T-helper 1 cell treated with Interleukin-12 subunit alpha and Interleukin-12 subunit beta and Interleukin-4 antibody, amounts not matched to agents 30 μg/mL and 1 μg/mL, for 36 hours (primary cell): ENCODE data around the gene ST3GAL3.

Source experiments
- H3K27ac Mint-ChIP-seq: one replicate; pipeline ENCODE4 v1.8.0; 2021; ENCODE audit warnings: mild to moderate bottlenecking, mixed read lengths
- H3K27me3 Mint-ChIP-seq: one replicate; pipeline ENCODE4 v1.8.0; 2021; ENCODE audit warnings: low read depth, mixed read lengths
- H3K36me3 Mint-ChIP-seq: one replicate; pipeline ENCODE4 v1.8.0; 2021; ENCODE audit warnings: low read depth, mixed read lengths
- H3K4me1 Mint-ChIP-seq: one replicate; pipeline ENCODE4 v1.8.0; 2021; ENCODE audit warnings: low read depth, mixed read lengths
- H3K4me3 Mint-ChIP-seq: one replicate; pipeline ENCODE4 v1.8.0; 2021; ENCODE audit warnings: mild to moderate bottlenecking, moderate library complexity, mixed read lengths
- H3K9me3 Mint-ChIP-seq: one replicate; pipeline ENCODE4 v1.8.0; 2021; ENCODE audit warnings: mixed read lengths

Gene ST3GAL3

DNA sequence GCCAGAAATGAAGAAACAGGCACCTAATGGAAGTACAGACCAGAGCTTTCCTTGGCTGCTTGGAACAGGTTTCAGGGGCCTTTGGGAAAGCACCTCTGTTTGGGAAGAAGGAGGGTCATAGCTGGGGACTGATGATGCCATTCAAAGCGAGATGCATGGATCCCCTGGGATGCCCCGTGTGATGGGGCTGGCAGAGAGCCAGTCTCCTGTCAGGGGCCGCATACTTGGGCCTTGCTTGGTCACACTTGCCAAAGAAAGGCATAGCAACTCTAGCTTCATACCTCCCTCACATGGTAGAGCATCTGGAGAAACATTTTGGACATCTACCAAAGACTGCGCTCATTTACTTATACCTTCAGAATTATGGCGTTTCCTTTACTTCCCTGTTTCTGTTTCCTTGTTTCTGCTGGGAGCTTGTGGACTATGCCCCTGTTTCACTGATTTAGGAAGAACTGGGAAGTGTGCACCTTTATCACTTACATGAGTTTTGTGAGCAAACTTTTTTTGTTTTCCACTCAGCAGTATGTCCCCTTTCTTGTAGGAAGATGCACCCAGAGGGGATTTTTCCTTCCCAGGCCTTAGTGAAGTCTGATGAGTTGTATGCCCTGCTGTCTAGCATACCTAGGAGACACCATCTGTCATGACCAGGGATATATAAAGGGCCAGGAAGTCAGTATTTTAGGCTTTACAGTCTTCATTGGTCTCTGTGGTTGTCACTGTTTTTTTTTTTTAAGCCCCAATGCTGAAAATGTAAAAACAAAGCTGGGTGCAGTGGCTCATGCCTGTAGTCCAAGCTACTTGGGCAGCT is 19.8 kb upstream of the ST3GAL3 start:
- Mint-ChIP-seq H3K4me3 (no peak overlapping the region), H3K36me3 (peaks cover 64% of the 10 kb centered on the region), H3K27ac (no peak overlapping the region), H3K27me3 (no peaks in the 10 kb centered on the region), H3K9me3 (no peaks in the 10 kb centered on the region), H3K4me1 (no peaks in the 10 kb centered on the region)

DNA sequence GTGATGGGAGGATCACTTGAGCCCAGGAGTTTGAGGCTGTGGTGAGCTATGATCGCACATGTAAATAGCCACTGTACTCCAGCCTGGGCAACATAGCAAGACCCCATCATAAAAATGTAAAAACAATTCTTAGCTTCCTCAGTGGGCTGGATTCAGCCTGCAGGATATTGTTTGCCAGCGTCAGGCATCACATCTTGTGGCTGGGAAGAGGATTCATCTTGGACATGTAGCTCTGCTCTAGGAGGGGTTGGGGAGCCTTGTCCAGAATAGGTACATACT is 19.3 kb upstream of the ST3GAL3 start:
- Mint-ChIP-seq H3K27me3 (no peaks in the 10 kb centered on the region), H3K4me1 (no peaks in the 10 kb centered on the region), H3K4me3 (no peak overlapping the region), H3K27ac (no peak overlapping the region), H3K36me3 (peaks cover 67% of the 10 kb centered on the region), H3K9me3 (no peaks in the 10 kb centered on the region)

DNA sequence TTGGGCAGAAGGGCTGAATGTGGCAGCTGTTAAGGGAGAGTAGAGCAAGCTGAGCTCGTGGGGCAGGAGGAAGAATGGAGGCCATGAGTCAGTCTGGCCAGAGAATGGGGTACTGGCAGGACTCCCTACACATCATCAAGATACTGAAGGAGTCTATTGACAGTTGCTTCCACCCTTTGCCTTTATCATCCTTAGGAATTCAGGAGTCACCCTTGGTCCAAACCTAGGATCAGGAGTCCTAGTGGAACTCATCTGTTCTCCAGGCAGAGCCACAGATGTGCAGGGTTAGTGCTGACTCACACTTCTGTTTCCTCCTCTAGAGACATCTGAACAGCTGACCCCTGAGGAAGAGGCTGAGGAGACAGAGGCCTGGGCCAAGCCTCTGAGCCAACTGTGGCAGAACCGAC is 18.7 kb upstream of the ST3GAL3 start:
- H3K9me3 Mint-ChIP-seq = no peaks in the 10 kb centered on the region
- H3K27ac Mint-ChIP-seq = peak overlapping the region; percentile 31
- H3K4me3 Mint-ChIP-seq = no peak overlapping the region
- H3K36me3 Mint-ChIP-seq = peaks cover 67% of the 10 kb centered on the region
- no peaks in the 10 kb centered on the region for H3K4me1 Mint-ChIP-seq
- no peaks in the 10 kb centered on the region for H3K27me3 Mint-ChIP-seq

DNA sequence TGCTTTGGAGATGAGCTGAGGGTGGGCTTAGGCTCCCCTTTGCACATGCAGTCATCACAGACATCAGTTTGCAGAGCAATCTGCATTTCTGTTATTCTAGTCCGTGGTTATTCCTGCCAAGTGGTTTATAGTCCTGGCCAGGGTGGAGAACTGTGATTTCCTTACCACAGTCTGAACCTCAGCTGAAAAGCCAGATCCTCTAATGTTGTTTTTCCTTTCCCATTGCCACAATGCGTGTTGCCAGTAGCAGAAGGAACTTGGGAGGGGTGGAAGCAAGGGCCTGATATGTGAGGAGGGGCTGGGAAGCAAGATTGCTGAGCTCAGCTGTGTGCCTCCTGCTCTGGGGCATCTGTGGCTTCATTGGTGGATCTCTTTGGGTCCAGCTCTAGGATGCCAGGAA is 18.0 kb upstream of the ST3GAL3 start:
- no peaks in the 10 kb centered on the region for H3K4me1 Mint-ChIP-seq
- H3K36me3 Mint-ChIP-seq = peaks cover 61% of the 10 kb centered on the region
- no peak overlapping the region for H3K4me3 Mint-ChIP-seq
- no peaks in the 10 kb centered on the region for H3K9me3 Mint-ChIP-seq
- H3K27me3 Mint-ChIP-seq = no peaks in the 10 kb centered on the region
- no peak overlapping the region for H3K27ac Mint-ChIP-seq

DNA sequence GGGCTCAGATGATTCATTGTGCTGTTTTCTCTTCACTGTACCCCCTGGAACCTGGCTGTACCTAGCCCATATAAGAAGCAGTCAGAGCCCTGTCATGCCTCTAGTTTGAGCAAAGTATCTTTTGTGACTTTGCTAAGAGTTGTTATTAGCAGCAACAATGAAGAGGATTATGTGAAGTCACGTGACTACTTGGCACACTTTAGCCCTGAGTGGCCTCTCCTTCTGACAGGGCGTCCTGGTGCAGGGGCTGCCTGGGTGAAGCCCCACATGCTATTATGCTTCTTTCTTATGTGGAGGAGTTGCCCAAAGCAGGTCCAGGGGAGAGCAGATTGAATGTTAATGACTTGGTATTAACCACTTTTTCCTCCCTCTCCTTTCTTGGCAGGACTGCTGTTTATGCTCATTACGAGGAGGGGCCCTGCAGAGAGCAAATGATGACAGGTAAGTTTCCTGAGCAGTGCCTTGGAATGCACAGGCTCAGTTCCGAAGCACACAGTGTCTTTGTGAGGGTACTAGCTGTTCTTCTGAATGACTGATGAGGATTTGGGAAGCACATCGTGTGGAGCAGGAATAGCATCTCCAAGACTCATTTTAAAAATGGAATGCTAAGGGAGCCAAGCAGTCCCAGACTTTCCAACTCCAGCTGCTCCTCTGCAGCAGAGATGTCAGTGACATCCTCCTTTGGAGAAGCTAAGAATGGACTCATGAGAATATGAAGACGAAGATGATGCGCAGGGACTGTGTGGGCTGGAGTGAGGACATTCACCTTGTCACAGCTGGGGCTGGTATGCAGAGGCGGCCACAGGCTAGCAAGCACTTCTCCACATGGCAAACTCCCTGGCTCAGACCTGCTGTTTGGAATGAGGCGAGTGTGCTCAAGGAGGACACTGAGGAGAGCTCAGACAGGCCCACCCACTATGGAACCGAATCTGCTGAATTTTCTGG is 15.2 kb upstream of the ST3GAL3 start:
- peaks cover 45% of the 10 kb centered on the region for H3K36me3 Mint-ChIP-seq
- H3K27me3 Mint-ChIP-seq = no peaks in the 10 kb centered on the region
- no peak overlapping the region for H3K27ac Mint-ChIP-seq
- no peak overlapping the region for H3K4me3 Mint-ChIP-seq
- H3K9me3 Mint-ChIP-seq = no peaks in the 10 kb centered on the region
- no peaks in the 10 kb centered on the region for H3K4me1 Mint-ChIP-seq

DNA sequence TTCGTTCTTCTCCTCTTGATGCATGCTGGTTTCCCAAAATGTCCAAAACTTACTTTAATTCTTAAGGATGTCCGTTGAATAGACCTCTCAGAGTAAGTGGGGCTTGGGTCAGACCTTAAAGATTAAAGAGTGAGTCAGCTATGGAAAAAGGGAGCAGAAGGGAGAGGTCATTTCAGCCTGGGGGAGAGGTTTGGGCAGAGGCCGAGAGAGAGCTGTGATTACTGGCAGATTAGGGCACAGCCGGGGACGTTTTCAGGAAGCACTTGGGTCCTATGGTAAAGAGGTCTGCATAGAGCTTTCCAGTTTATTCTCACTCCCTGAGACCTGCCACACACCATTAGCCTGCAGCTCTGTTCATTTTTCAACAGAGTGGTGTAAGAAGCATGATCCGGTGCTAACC is 14.0 kb upstream of the ST3GAL3 start:
- no peak overlapping the region for H3K27ac Mint-ChIP-seq
- peaks cover 38% of the 10 kb centered on the region for H3K36me3 Mint-ChIP-seq
- no peak overlapping the region for H3K4me3 Mint-ChIP-seq

DNA sequence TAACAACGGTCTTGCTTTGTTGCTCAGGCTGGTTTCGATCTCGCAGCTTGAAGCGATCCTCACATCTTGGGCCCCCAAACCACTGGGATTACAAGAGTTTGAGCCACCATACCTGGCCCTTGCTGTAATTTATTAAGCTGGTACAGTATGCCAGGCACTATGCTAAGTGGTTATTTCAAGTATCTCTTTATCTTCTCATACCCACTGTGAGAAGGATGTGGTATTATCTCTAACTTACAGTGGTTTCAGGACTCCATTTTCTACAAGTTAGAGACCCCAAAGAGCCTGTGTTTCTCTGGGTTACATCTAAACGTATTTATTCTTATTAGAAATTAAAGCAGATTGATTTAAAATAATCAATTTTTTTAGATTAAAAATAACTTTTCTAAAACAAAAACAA is 8.1 kb upstream of the ST3GAL3 start:
- Mint-ChIP-seq H3K4me3 (no peak overlapping the region), H3K27ac (no peak overlapping the region), H3K9me3 (no peaks in the 10 kb centered on the region), H3K4me1 (peaks cover 2% of the 10 kb centered on the region), H3K36me3 (peaks cover 22% of the 10 kb centered on the region), H3K27me3 (no peaks in the 10 kb centered on the region)

More for the DNA sequence above, 14.0 kb upstream of the ST3GAL3 start:
- Mint-ChIP-seq H3K4me1 (no peaks in the 10 kb centered on the region), H3K27me3 (no peaks in the 10 kb centered on the region), H3K9me3 (no peaks in the 10 kb centered on the region)

DNA sequence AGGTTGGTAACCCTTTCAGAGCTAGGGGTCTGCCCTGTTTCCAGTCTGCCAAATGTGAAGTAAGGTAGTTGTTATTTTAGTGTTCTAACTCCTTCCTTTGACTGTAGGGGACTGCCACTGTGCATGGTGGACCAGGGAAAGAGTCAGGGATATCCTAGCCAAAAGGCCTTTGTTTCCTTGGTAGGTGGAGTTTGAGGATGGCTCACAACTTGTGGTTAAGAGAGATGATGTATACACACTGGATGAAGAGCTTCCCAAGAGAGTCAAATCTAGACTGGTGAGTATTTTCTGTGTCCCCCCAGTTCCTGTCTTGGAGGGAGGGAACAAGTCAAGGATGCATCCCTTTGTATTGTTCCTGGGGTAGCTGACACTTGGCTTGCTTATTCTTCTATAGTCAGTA is 3.5 kb upstream of the ST3GAL3 start:
- no peaks in the 10 kb centered on the region for H3K9me3 Mint-ChIP-seq
- no peak overlapping the region for H3K4me3 Mint-ChIP-seq
- H3K27ac Mint-ChIP-seq = no peak overlapping the region
- peaks cover 21% of the 10 kb centered on the region for H3K4me1 Mint-ChIP-seq
- peaks cover 25% of the 10 kb centered on the region for H3K36me3 Mint-ChIP-seq
- no peaks in the 10 kb centered on the region for H3K27me3 Mint-ChIP-seq

DNA sequence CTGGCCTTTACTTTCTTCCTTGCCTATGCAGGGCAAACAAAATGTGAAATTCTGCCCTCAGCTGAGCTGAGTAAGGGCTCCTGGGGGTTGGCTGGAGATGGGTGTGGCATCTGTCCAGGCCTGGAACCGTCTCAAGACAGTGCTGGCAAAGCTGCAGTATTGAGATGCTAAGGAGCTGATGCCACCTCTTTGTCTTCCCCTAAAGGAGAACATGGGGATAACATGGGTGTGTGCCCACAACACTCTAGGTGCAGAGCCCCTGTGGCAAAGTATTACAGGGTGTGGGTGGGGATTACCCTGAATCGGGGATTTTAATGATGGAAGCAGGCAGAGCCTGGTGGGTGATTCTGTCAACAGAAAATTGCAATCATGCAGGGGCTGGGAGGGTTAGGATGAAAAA is 2.5 kb upstream of the ST3GAL3 start:
- Mint-ChIP-seq H3K27ac (peak overlapping the region; percentile 23), H3K4me3 (peak overlapping the region; percentile 26), H3K4me1 (peaks cover 24% of the 10 kb centered on the region), H3K9me3 (no peaks in the 10 kb centered on the region), H3K36me3 (peaks cover 22% of the 10 kb centered on the region), H3K27me3 (no peaks in the 10 kb centered on the region)

DNA sequence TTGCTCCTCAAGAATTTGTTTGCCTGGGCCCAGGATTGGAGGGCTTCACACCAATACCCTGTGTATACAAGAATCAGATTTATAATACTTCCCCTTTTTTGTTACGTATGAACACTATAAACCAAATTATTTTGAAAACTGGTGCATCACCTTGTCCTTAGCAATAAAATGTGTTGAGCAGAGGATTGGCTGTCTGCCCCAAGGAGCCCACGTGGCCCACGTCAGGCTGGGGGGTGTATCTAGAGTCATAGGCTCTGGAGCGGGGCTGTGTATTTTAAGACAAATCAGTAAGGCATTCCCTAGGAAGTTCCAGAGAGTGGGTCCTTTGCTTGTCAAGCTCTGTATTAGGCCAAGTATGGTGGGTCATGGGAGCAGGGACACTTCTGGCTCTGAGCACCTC is 2.0 kb upstream of the ST3GAL3 start:
- Mint-ChIP-seq H3K4me3 (no peak overlapping the region), H3K4me1 (peaks cover 25% of the 10 kb centered on the region), H3K9me3 (no peaks in the 10 kb centered on the region), H3K27me3 (no peaks in the 10 kb centered on the region), H3K36me3 (peaks cover 25% of the 10 kb centered on the region), H3K27ac (peak overlapping the region; percentile 36)

DNA sequence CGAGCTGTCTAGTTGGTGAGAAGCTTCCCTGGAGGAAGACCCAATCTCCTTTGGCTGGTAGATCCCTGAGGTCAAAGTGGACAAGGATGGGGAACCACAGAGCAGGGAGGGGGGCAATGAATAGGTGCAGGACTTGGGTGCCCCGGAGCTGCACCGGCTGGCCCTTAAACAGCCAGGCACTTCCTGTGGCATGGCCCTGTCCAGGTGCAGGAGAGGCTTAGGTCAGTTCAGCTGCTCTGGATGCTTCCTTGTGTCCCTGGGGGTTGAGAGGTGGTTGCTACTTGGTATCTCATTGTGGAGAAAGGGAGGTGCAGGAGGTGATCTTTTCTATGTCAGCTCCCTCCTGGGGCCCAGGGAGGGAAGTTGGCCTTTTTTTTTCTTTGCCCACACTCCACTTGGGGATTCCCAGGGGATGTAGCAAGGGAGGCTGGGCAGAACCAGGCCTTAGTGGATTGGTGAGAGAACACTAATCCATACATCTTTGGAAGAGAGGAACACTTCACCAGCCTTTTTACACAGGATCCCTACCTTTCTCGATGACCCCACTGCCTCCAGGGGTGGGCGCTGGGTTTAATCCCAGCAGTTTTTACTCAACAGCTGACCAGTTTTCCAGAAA is 1.2 kb upstream of the ST3GAL3 start:
- Mint-ChIP-seq H3K36me3 (peaks cover 26% of the 10 kb centered on the region), H3K4me1 (peaks cover 29% of the 10 kb centered on the region), H3K9me3 (no peaks in the 10 kb centered on the region), H3K27ac (peak overlapping the region; percentile 36), H3K27me3 (no peaks in the 10 kb centered on the region), H3K4me3 (peak overlapping the region; percentile 84)

DNA sequence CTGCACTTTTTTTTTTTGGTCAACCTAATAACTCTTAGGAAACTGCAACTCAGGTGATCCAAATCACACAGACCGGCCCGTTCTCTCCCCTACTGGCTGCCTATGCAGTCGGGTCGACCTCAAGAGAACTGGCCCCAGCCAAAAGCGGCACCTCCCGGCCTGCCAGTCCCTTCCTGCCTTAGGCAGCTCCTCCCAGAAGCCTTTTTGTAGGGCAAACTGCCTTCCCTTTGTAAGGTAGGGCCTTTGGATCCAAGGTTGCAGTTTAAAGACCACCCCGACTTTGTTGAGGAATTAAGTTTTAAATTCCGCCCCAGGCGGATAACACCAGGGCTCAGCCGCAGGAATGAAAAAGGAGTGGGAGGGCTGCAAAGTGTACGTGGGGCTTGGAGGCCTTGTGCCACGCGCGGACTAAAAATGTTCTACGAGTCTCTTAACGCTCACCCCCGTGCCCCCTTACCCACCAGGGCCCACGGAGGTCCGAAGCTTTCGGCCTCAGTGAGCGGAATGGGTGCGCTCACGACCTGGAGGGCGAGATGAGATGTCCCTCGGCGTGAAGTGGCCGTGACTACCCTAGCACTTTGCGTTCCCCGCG is 642 bp upstream of the ST3GAL3 start:
- Mint-ChIP-seq H3K4me1 (peaks cover 29% of the 10 kb centered on the region), H3K27me3 (no peaks in the 10 kb centered on the region), H3K27ac (peak overlapping the region; percentile 66), H3K36me3 (peaks cover 23% of the 10 kb centered on the region), H3K9me3 (no peaks in the 10 kb centered on the region), H3K4me3 (peak overlapping the region; percentile 84)

DNA sequence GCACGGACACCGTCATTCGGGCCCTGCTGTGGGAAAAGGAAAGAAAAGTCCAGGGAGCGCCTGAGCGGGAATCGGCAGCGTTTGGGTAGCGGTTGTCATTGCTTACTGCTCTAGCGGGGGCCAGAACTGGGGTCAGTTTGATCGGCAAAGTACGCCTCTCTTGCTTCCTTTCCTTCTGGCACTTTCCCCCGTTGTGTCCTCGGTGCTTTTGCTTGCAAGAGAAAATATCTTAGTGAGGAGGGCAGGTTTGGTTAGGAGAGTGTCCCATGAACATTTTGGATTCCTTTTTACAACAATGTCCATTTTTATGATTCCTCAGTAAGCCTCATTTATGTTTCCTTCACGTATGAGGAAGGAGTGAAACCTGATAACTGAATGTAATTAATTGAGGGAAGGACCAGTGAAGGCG is 670 bp downstream of the ST3GAL3 start:
- peak overlapping the region; percentile 86 for H3K4me3 Mint-ChIP-seq
- peak overlapping the region; percentile 82 for H3K27ac Mint-ChIP-seq
- H3K4me1 Mint-ChIP-seq = peaks cover 36% of the 10 kb centered on the region
- H3K9me3 Mint-ChIP-seq = no peaks in the 10 kb centered on the region
- peaks cover 25% of the 10 kb centered on the region for H3K36me3 Mint-ChIP-seq
- H3K27me3 Mint-ChIP-seq = no peaks in the 10 kb centered on the region

DNA sequence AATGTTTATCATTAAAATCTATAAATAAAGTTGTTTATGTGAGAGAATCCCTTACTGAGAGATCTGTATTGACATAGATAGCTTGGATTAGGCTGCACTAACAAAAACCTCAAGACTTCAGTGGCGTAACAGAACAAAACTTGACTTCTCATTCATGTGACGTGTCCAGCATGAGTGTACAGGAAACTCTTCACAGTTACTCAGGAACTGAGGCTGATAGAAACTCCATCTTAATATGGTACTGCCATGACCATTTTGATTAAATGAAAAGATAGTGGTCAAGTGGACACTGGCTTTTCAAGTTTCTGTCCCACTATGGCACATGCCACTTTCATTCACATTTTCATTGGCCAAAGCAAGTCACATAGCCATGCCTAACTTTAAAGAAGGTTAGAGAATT is 3.7 kb downstream of the ST3GAL3 start:
- H3K9me3 Mint-ChIP-seq = no peaks in the 10 kb centered on the region
- H3K4me3 Mint-ChIP-seq = no peak overlapping the region
- H3K27me3 Mint-ChIP-seq = no peaks in the 10 kb centered on the region
- H3K36me3 Mint-ChIP-seq = peaks cover 10% of the 10 kb centered on the region
- peaks cover 28% of the 10 kb centered on the region for H3K4me1 Mint-ChIP-seq
- no peak overlapping the region for H3K27ac Mint-ChIP-seq
